SKM-1 (cell line): Measurements from ENCODE around the gene SSNA1.

Source experiments
- DNase-seq: peaks from one replicate; lab custom pipeline; 2025; ENCODE audit not compliant: unreplicated experiment; lab: John Stamatoyannopoulos, UW

Gene SSNA1, protein sequence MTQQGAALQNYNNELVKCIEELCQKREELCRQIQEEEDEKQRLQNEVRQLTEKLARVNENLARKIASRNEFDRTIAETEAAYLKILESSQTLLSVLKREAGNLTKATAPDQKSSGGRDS

GRCh38 chr9:137188490-137189296 is at the start of gene SSNA1, which contains the start of gene ANAPC2:
Gene SSNA1 (plus strand): TSS chr9:137188676. CDS start chr9:137188727, 51 bp downstream.
Gene ANAPC2 (minus strand): TSS chr9:137188560. CDS start chr9:137188532, 28 bp downstream.
- DNase-seq: peak; percentile 87

DNA sequence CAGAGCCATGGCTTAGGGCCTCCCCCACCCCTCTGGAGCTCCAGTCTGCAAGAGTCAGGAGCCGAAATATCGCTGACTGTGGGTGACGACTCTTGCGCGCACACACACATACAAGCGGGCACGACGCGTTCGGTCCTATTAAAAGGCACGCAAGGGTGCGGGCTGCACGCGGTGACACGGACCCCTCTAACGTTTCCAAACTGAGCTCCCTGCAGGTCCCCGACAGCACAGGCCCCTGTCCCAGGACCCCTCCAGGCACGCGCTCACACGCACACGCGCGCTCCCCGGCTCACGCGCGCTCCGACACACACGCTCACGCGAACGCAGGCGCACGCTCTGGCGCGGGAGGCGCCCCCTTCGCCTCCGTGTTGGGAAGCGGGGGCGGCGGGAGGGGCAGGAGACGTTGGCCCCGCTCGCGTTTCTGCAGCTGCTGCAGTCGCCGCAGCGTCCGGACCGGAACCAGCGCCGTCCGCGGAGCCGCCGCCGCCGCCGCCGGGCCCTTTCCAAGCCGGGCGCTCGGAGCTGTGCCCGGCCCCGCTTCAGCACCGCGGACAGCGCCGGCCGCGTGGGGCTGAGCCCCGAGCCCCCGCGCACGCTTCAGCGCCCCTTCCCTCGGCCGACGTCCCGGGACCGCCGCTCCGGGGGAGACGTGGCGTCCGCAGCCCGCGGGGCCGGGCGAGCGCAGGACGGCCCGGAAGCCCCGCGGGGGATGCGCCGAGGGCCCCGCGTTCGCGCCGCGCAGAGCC is 49.6 kb upstream of the SSNA1 start, which contains the start of gene GRIN1:
GRIN1 (plus strand) TSS at position 433 of the 746 bp plus-strand sequence. CDS start 333 bp downstream, outside the sequence.
- DNase-seq: no peak

DNA sequence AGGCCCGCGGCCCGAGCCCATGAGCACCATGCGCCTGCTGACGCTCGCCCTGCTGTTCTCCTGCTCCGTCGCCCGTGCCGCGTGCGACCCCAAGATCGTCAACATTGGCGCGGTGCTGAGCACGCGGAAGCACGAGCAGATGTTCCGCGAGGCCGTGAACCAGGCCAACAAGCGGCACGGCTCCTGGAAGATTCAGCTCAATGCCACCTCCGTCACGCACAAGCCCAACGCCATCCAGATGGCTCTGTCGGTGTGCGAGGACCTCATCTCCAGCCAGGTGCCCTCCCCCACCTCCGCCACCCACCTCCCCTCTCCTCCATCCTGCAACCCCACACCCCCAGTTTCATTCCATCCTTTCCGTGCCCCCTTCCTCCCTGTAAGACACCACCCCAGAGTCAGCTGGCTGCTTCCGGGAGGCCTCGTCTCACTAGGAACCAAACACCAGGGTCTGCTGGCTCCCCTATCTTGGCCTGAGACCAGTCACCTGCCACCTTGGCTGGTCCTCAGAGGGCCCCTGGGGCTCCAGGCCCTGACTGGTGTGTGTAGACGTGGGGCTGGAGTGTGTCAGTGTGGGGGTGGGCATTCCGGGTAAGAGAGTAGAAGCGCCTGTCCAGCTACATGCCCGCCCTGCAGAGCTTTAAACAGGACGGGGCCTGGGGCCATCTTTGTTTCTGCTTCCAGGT is 48.9 kb upstream of the SSNA1 start:
- no peak for DNase-seq

DNA sequence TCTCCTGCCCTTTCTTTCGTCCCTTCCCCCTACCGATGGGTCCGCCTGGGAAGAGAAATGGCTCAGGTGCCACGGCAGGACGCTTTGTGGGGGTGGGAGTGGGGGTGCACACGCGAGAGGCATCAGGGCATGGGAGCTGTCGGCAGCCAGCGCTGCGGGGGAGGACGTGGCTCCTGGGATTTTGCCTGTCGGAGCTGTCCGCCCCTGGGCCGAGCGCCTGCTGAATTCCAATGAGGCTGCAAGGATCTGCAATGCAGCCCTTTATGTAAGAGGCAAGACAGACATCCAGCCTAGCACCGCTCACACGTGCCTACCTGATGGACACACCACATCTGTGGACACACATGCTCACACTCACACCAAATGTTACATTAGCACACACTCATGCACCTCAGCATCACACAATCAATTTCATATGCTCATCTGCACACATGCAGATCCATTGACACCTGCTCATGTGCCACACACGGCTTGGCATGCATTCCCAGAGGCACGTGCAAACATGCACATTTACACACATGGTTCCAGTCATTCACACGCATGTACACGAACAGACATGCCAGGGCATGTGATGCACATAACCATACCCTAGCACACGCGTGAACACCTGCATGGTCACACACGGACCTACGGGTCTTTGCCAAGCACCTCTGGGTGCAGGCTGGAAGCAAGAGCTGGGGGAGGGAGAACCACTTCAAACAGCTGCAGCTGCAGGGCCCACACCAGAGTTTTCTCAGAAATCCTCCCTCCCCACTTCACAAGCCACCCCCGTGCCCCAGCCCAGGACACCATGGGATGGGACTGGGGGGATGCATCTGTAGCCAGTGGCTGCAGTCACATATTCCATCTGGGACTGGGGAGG is 48.1 kb upstream of the SSNA1 start:
- no peak for DNase-seq

- no peak for DNase-seq
Measured at GRCh38 chr9:137141050-137141810, 47.2 kb upstream of the SSNA1 start.

DNA sequence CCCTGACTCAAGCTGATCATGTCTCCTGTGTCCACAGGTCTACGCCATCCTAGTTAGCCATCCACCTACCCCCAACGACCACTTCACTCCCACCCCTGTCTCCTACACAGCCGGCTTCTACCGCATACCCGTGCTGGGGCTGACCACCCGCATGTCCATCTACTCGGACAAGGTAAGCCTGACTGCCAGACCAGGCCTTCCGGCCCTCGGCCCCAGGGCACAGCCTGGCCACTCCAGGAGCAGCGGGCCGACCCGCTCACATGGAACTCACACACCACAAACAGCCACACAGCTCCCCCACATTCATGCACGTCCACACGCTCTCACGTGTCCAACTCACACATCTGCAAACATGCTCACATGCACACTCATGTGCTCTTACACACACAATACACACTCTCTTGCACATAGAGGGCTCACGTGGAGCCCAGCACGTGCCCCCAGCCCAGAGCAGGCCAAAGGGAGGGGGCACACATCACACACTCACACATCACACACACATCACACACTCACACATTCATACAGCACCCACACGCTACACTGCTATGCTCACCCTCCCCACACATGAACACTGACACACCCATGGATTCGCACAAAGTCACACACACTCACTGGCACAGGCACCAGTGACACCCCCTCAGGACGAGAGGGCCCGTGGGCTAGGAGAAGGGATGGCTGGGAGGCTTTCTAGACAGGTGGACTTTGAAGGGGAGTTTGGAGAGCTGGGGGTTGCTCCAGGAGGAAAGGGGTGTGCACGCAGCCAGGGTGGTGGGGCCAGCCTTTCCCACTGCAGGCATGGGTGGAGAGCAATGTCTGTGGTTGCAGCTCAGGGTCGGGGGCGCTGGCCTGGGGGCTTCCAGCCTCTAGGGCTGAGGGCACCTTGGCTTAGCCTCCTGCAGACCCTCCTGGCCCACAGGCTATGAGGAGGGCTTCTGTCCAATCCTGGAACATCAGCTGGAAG is 46.2 kb upstream of the SSNA1 start:
- no peak for DNase-seq

DNA sequence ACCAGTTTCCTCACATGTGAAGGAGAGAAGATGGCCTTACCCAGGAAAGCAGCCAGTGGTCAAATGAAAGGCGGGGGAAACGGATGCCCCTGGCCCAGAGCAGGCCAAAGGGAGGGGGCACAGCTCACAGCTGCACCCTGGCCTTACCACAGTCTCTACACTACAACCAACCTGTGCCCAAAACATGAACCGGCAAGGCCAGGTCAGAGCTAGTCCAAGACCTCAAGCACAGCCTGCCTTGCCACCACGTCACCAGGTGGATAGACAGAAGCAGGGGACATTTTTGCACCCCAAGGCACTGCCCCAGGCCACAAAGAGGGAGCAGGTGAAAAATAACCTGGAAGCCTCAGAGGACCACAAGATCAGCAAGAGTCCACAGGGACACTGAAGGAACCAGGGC is 45.0 kb upstream of the SSNA1 start:
- DNase-seq: no peak

- no peak for DNase-seq
Measured at GRCh38 chr9:137145731-137146526, 42.5 kb upstream of the SSNA1 start.

GRCh38 chr9:137146527-137146918 is 42.0 kb upstream of the SSNA1 start:
- no peak for DNase-seq

- DNase-seq: no peak
Measured at GRCh38 chr9:137147091-137147792, 41.2 kb upstream of the SSNA1 start.

DNA sequence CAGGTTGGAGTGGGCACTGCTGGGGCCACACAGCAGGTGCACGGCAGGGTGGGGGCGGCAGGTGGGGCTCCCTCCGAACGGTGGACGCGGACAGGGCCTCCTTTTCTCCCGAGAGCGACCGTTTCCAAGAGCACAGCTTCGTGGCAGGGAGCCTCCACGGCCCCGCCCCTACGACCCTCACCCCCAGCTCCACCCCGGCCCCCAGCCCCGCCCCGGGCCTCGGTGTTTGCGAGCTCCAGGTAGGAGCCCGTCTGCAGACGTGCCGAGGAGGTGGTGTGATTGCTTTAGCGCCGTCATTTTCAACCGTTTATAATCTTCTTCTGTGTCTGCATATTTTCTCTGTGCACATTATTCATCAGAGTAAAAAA is 40.7 kb upstream of the SSNA1 start:
- no peak for DNase-seq

DNA sequence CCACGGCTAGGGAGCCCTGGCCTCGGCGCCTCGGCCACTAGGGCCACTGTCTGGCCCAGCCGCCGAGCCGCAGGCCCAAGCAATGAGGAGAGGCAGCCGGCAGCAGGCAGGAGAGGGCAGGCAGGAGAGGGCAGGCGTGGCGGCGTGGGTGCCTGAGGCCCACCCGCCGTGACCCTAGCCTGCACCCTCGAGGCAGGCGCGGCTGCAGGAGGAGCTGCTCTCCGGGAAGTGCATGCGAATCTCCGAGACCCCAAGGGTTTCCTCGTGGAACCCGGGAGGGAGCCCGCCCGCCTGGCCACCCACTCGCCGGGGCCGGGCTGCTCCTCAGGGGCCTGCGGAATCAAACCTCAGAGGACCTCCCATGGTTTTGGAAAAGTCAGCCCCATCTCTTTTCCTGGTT is 40.2 kb upstream of the SSNA1 start:
- DNase-seq: no peak

DNA sequence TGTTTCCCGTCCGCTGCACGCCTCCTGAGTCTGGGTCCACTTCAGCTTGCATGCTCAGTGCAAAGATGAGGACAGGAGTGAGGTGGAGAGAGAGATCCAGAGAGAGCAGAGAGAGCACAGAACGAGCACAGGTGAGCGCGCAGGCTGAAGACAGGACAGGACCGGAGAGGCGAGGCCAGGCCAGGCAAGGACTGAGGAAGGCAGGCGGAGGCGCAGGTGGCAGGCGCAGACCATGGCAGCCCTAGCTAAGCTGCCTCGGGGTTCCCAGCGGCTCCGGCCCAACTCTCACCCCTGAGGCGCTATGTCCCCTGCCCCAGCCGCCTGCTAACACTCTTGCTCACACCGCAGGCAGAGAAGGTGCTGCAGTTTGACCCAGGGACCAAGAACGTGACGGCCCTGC is 39.8 kb upstream of the SSNA1 start:
- no peak for DNase-seq

DNA sequence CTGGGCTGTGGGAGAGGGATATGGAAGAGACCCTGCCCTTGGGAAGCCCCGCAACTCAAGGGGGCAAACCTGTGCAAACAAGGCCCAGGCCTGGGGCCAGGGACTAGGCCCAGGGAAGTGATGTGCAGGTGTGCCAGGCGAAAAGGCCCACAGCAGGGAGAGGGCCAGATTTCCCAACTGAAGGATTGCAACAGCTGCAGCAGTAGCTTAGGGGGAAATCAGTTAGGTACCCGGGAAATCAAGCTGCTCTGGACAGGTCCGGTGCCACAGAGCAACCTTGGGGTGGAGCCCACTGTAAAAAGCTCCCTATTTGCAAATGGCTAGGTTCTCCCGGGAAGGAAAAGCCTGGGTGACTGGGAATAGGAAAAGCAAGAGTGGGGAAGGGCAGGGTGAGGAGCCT is 39.1 kb upstream of the SSNA1 start:
- DNase-seq: no peak

GRCh38 chr9:137149942-137150616 is 38.4 kb upstream of the SSNA1 start:
- peak; percentile 94 for DNase-seq

- DNase-seq: peak; percentile 94
Measured at GRCh38 chr9:137150617-137151457, 37.6 kb upstream of the SSNA1 start.
